HG03025 (cell line): ENCODE data around the gene MTHFD2L.
"Not testable (repeated sequence)": the region's sequence is repeated elsewhere in the genome, so short reads cannot be mapped to it uniquely, and the experiment has no call there.

ENCODE experiments used
- ATAC-seq: cut with Tn5 transposase; IDR thresholded peaks from one replicate; pipeline ENCODE4 v1.9.1; 2021; ENCODE audit warnings: mild to moderate bottlenecking, moderate library complexity; ENCODE audit not compliant: unreplicated experiment, low FRiP score

The MTHFD2L gene

GRCh38 chr4:74181219-74181618, 23.3 kb downstream of the MTHFD2L start:
- ATAC-seq = no peak

DNA sequence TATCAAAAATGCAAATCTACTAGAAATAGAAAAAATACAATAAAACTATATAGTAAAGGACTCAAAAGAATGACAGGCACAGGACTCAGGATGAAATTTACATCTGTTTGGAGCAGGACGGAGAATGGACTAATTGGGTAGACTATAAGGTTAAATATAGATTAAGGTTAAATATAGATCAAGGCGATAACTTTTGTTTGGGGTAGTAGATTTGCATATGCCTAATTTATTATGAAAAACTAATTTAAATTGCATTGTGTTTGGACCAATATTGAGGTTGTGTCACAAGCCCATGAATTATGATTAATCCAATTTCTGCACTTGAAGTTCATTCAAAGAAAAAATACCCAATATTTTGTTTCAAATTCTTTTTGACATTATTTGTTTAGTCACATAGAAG, 31.0 kb downstream of the MTHFD2L start:
- no peak for ATAC-seq

GRCh38 chr4:74189331-74190043, 31.6 kb downstream of the MTHFD2L start:
- no peak for ATAC-seq

GRCh38 chr4:74190332-74190731, 32.4 kb downstream of the MTHFD2L start:
- no peak for ATAC-seq

DNA sequence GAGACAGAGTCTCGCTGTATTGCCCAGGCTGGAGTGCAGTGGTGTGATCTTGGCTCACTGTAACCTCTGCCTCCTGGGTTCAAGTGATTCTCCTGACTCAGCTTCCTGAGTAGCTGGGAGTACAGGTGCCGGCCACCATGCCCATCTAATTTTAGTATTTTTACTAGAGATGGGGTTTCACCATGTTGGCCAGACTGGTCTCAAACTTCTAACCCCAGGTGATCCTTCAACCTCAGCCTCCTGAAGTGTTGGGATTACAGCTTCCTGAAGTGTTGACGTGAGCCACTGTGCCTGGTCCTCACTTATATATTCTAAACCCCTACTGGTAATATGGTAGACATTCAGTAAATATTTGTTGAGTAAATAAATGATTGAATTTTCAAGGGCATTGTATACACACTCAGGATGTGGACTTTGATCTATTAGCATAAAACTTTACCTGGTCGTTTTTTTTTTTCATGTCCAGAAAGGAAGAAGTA, 33.0 kb downstream of the MTHFD2L start:
- no peak for ATAC-seq

DNA sequence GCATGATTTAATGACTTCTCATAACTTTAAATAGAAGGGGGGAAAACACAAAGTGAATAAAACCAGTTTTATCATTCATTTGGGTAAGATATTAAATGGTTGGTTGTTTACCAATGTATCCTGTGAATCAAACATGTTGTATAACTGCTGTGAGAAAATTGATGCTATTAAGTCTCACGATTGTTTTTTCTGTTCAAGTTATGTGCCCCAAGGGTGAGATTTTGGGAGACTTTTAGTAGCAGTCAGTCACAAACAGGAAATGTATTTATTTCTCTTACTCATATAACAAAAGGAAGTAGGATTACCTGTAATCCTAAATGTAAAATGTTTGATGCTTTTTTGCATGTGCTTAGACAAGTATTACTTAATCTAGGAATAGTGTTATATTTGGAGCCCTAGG, 39.2 kb downstream of the MTHFD2L start:
- ATAC-seq = no peak

GRCh38 chr4:74202062-74202586, 44.2 kb downstream of the MTHFD2L start:
- ATAC-seq = no peak

DNA sequence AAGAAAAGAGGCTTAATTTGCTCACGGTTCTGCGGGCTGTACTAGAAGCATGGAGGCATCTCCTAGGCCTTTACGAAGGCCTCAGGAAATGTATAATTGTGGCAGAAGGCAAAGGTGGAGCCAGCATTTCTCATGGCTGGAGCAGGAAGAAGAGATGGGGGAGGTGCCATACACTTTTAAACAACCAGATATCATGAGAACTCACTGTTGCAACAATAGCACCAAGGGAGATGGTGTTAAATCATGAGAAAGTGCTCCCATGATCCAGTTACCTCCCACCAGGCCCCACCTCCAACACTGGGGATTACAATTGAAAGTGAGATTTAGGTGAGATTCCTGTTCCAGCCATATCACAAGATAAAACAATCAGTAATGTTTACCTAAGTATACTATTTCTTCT, 45.5 kb downstream of the MTHFD2L start:
- no peak for ATAC-seq

- no peak for ATAC-seq
Measured at GRCh38 chr4:74205046-74205445, 47.1 kb downstream of the MTHFD2L start.

GRCh38 chr4:74205559-74205958, 47.6 kb downstream of the MTHFD2L start:
- no peak for ATAC-seq

- ATAC-seq = peak; percentile 72
Measured at GRCh38 chr4:74206088-74206825, 48.3 kb downstream of the MTHFD2L start.

DNA sequence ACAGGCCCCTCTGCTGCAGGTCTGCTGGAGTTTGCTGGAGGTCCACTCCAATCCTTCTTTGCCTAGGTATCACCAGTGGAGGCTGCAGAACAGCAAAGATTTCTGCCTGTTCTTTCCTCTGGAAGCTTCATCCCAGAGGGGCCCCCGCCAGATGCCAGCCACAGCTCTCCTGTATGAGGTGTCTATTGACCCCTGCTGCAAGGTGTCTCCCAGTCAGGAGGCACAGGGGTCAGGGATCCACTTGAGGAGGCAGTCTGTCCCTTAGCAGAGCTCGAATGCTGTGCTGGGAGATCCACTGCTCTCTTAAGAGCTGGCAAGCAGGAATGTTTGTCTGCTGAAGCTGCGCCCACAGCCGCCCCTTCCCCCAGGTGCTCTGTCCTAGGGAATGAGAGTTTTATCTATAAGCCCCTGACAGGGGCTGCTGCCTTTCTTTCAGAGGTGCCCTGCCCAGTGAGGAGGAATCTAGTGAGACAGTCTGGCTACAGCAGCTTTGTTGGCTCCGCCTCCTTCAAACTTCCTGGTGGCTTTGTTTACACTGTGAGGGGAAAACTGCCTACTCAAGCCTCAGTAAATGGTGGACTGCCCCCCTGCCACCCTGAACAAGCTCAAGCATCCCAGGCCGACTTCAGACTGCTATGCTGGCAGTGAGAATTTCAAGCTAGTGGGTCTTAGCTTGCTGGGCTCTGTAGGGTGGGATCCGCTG, 56.7 kb downstream of the MTHFD2L start:
- ATAC-seq = not testable (repeated sequence)

DNA sequence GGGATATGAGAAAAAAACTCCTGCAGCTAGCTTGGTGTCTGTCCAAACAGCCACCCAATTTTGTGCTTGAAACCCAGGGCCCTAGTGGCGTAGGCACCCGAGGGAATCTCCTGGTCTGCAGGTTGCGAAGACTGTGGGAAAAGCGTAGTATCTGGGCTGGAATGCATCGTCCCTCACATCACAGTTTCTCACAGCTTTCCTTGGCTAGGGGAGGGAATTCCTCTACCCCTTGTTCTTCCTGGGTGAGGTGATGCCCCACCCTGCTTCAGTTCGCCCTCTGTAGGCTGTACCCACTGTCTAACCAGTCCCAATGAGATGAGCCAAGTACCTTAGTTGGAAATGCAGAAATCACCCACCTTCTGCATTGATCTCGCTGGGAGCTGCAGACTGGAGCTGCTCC, 57.3 kb downstream of the MTHFD2L start:
- not testable (repeated sequence) for ATAC-seq

- no peak for ATAC-seq
Measured at GRCh38 chr4:74217365-74217764, 59.4 kb downstream of the MTHFD2L start.

DNA sequence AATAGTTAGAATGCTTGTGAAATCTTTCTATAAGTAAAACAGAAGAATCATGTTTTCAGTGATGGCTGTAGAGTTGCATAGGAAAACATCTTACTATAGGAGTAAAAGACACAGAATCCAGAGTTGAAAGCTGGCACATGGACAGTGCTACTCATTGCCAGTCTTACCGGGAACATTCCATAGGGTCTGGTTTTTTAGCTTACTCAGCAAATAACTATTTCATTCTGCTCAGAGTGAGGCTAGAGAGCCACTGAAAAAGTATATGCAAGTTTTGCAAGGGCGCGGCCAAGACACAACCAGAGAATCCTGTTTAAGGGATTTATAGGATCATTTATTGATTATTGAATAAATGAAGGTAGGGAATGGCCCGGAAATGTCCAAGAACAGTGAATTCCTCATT, 60.3 kb downstream of the MTHFD2L start:
- no peak for ATAC-seq

- no peak for ATAC-seq
Measured at GRCh38 chr4:74219240-74219639, 61.3 kb downstream of the MTHFD2L start.

DNA sequence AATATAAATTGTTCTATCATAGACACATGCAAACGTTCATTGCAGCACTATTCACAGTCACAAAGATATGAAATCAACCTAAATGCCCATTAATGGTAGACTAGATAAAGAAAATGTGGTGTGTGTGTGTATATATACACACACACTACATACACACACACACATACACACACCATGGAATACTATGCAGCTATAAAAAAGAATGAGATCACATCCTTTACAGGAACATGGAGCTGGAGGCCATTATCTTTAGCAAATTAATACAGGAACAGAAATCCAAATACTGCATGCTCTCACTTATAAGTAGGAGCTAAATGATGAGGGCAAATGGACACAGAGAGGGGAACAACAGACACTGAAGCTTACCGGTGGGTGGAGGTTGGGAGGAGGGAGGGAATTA, 65.2 kb downstream of the MTHFD2L start:
- ATAC-seq = no peak

- no peak for ATAC-seq
Measured at GRCh38 chr4:74223801-74224200, 65.9 kb downstream of the MTHFD2L start.

- peak; percentile 93 for ATAC-seq
Measured at GRCh38 chr4:74228691-74229640, 71.0 kb downstream of the MTHFD2L start.

- no peak for ATAC-seq
Measured at GRCh38 chr4:74230902-74231499, 73.1 kb downstream of the MTHFD2L start.
